SK-N-SH (cell line): ENCODE results near the gene PPP2R5D. TPM values are rescaled to one million over a fixed set of nuclear protein-coding genes. Genes with fewer than 3 reads are reported as not detected.

ENCODE experiments used
- CTCF ChIA-PET: fragments of 300-600, 350-600 bp; formaldehyde crosslinking; extraction: SDS; loops from one replicate; lab custom pipeline; 2021; lab: Yijun Ruan, JAX
- POLR2A ChIA-PET: fragments of 350-600 bp; sonication (Branson Sonifier 250); formaldehyde crosslinking; extraction: SDS; loops from one replicate; lab custom pipeline; 2020; ENCODE audit warnings: antibody characterized with exemption, inconsistent platforms; lab: Yijun Ruan, JAX
- DNase-seq: peaks from one replicate; pipeline ENCODE4 v3.0.0; 2012
- H2AFZ ChIP-seq: fragments of 200-600 bp; sonication (generic); 2 replicates; pipeline ENCODE4 v1.8.1; 2016; ENCODE audit warnings: antibody characterized with exemption, mild to moderate bottlenecking, low read depth
- H3F3A ChIP-seq: fragments of 200-600 bp; sonication (generic); replicated peaks from 2 replicates; pipeline ENCODE3; 2016; ENCODE audit warnings: antibody characterized with exemption, mild to moderate bottlenecking; ENCODE audit not compliant: insufficient read depth
- H3K27ac ChIP-seq, 2 experiments: fragments of 200-500 bp in 1 of 2; fragments of 200-600 bp in 1 of 2; sonication (Bioruptor generic) in 1 of 2; sonication (generic), shearing (Covaris generic) in 1 of 2; 2 replicates each; pipeline versions ENCODE4 v1.5.1 to v1.6.1; 2014 to 2016; ENCODE audit warnings: low read depth in 2 of 2, inconsistent platforms in 1 of 2, low read length in 1 of 2, mild to moderate bottlenecking in 1 of 2, mixed read lengths in 1 of 2
- H3K27me3 ChIP-seq: fragments of 200-600 bp; sonication (generic), shearing (Covaris generic); 2 replicates; pipeline ENCODE4 v1.6.1; 2016; ENCODE audit warnings: mixed run types; ENCODE audit not compliant: insufficient read depth
- H3K36me3 ChIP-seq, 2 experiments: fragments of 200-500 bp in 1 of 2; fragments of 200-600 bp in 1 of 2; sonication (Bioruptor generic) in 1 of 2; sonication (generic) in 1 of 2; replicated peaks in 1 of 2; 2 replicates each; pipeline versions ENCODE3 to v1.5.1; 2014 to 2016; ENCODE audit warnings: low read length in 1 of 2, mild to moderate bottlenecking in 1 of 2; ENCODE audit not compliant: insufficient read depth in 2 of 2, control insufficient read depth in 1 of 2
- H3K4me1 ChIP-seq, 2 experiments: fragments of 200-500 bp in 1 of 2; fragments of 200-600 bp in 1 of 2; sonication (Bioruptor generic) in 1 of 2; sonication (generic), shearing (Covaris generic) in 1 of 2; 2 replicates each; pipeline versions ENCODE4 v1.5.1 to v1.6.1; 2014 to 2016; ENCODE audit warnings: low read depth in 1 of 2, low read length in 1 of 2, mixed run types in 1 of 2; ENCODE audit not compliant: insufficient read depth in 2 of 2, control insufficient read depth in 1 of 2
- H3K4me2 ChIP-seq: fragments of 200-600 bp; sonication (generic), shearing (Covaris generic); 2 replicates; pipeline ENCODE4 v1.6.1; 2017; ENCODE audit warnings: mixed run types
- H3K4me3 ChIP-seq, 2 experiments: fragments of 200-500 bp in 1 of 2; fragments of 200-600 bp in 1 of 2; sonication (Bioruptor generic) in 1 of 2; sonication (generic), shearing (Covaris generic) in 1 of 2; 2 replicates each; pipeline versions ENCODE4 v1.5.1 to v1.8.1; 2014 to 2016; ENCODE audit warnings: low read depth in 2 of 2, inconsistent platforms in 1 of 2, low read length in 1 of 2, mild to moderate bottlenecking in 1 of 2, mixed read lengths in 1 of 2, moderate library complexity in 1 of 2
- H3K79me2 ChIP-seq: fragments of 200-600 bp; sonication (generic); 2 replicates; pipeline ENCODE4 v1.8.1; 2017; ENCODE audit warnings: mild to moderate bottlenecking; ENCODE audit not compliant: insufficient read depth
- H3K9ac ChIP-seq: fragments of 200-600 bp; sonication (generic); 2 replicates; pipeline ENCODE4 v1.6.1; 2017; ENCODE audit warnings: mixed run types
- H3K9me2 ChIP-seq: fragments of 200-600 bp; sonication (generic); 2 replicates; pipeline ENCODE4 v1.6.1; 2017; ENCODE audit warnings: mixed run types
- H3K9me3 ChIP-seq: fragments of 200-600 bp; sonication (generic); 2 replicates; pipeline ENCODE4 v1.6.1; 2017; ENCODE audit warnings: mixed run types, mild to moderate bottlenecking, moderate library complexity
- H4K20me1 ChIP-seq: fragments of 200-600 bp; sonication (generic); 2 replicates; pipeline ENCODE4 v1.6.1; 2017; ENCODE audit warnings: mild to moderate bottlenecking, mixed run types; ENCODE audit not compliant: insufficient read depth
- ELF1 ChIP-seq: IDR thresholded peaks from 2 replicates; pipeline ENCODE4 v1.4.0; 2012
- EZH2phosphoT487 ChIP-seq: fragments of 200-600 bp; sonication (generic); IDR thresholded peaks from 2 replicates; pipeline ENCODE4 v1.6.1; 2017; ENCODE audit warnings: low read depth, mixed run types, mild to moderate bottlenecking, antibody characterized with exemption, moderate library complexity, borderline replicate concordance
- FOXJ3 ChIP-seq: sonication (generic); formaldehyde crosslinking; IDR thresholded peaks from 2 replicates; pipeline ENCODE4 v1.5.1; 2020; ENCODE audit warnings: mild to moderate bottlenecking, missing genetic modification reagents
- FOXM1 ChIP-seq: IDR thresholded peaks from 2 replicates; pipeline ENCODE4 v1.4.0; 2012; ENCODE audit warnings: low read depth, mild to moderate bottlenecking
- MXI1 ChIP-seq: IDR thresholded peaks from 2 replicates; pipeline ENCODE4 v1.6.1; 2012; ENCODE audit warnings: mild to moderate bottlenecking, low read depth, low read length, improper control_type of control experiment
- NFIC ChIP-seq: IDR thresholded peaks from 2 replicates; pipeline ENCODE4 v1.4.0; 2012; ENCODE audit warnings: borderline replicate concordance
- NRF1 ChIP-seq: IDR thresholded peaks from 2 replicates; pipeline ENCODE4 v1.6.1; 2012; ENCODE audit warnings: low read depth, mild to moderate bottlenecking, low read length
- POLR2AphosphoS5 ChIP-seq: IDR thresholded peaks from 2 replicates; pipeline ENCODE4 v1.6.1; 2012; ENCODE audit warnings: low read depth, low read length
- RCOR1 ChIP-seq: fragments of 150-350 bp; IDR thresholded peaks from 2 replicates; pipeline ENCODE4 v1.6.1; 2017; ENCODE audit warnings: antibody characterized with exemption, low read length
- TAF1 ChIP-seq: IDR thresholded peaks from 2 replicates; pipeline ENCODE4 v1.6.1; 2012; ENCODE audit warnings: low read depth, mild to moderate bottlenecking, low read length, moderate library complexity, borderline replicate concordance
- TEAD4 ChIP-seq: IDR thresholded peaks from 2 replicates; pipeline ENCODE4 v1.4.0; 2012; ENCODE audit warnings: mild to moderate bottlenecking, borderline replicate concordance; ENCODE audit not compliant: insufficient read depth
- WGBS: methylation state at CpG from one replicate; pipeline ENCODE4 v1.1.6; 2017; ENCODE audit warnings: low lambda C conversion rate; 5-methylcytosine and 5-hydroxymethylcytosine counted together
- polyA plus RNA-seq, 3 experiments: library from polyadenylated mRNA; depleted of rRNA; stranded (reverse); fragments of >200 nt; gene quantifications; 2 replicates each; pipeline ENCODE4 v1.2.3, GENCODE V29; 2012
- TF ChIP-seq, protein P1 (sequence below): IDR thresholded peaks from 2 replicates; pipeline ENCODE4; 2012
- TF ChIP-seq, protein P2 (sequence below): IDR thresholded peaks from 2 replicates; pipeline ENCODE4 v1.4.0; 2012; ENCODE audit warnings: low read depth, borderline replicate concordance
- TF ChIP-seq, protein P3 (sequence below): IDR thresholded peaks from 2 replicates; pipeline ENCODE4 v1.4.0; 2012; ENCODE audit warnings: low read depth, borderline replicate concordance
- TF ChIP-seq, protein P4 (sequence below): IDR thresholded peaks from 2 replicates; pipeline ENCODE4 v1.6.1; 2012; ENCODE audit warnings: mild to moderate bottlenecking, low read depth, low read length, moderate library complexity

Gene PPP2R5D
- polyA plus RNA-seq, 1 of the 3 experiments (the other 2 are of a cell fraction): 37.6 TPM

DNA sequence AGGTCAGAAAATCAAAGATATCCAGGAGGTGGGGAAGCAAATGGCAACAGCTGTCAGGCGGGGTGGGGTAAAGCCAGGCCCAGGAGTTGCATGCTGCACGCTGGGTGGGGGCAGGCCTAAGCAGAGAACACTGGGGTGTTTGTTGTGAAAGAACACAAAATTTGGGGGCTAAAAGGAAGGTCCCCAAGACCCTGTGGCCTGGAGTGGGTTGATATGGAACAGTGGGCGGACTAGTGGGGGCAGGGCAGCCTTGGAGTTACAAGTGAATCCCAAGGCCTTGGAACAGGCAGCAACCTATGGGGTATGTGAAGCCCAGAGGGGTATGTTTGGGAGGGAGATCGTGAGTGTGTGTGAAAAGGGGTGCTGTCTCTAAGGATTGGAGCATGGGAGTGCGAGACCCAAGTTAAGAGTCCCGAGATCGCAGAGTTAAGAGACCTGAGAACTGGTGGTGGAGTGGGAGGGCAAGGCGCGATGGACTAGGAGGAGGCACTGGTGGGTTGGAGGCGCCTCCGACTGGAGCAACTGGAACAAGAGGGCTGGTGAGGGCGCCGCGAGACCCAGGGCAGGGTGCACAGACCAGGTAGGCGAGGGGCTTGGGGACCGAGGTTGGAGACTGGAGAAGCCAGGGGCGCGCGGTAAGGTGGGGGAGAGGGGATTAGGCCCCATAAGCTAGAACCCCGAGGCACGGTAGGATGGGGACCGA, 68.6 kb downstream of the PPP2R5D start:
- no peaks in the 10 kb centered on the region for H3K27me3 ChIP-seq
- no peak for DNase-seq
- H3K9me2 ChIP-seq: no peaks in the 10 kb centered on the region
- peak overlapping the region; percentile 78 to 95 for H3K4me3 ChIP-seq
- peaks cover 11% of the 10 kb centered on the region for H3F3A ChIP-seq
- POLR2A ChIA-PET: interaction anchor here (0.6 to 2.5 kb wide), 8 partner anchors 13 to 411 kb away, joined by 3 to 8 read pairs (median 4); partner anchors contain the start of genes PTK7 and RRP36
- peaks cover 11 to 26% of the 10 kb centered on the region in 2 experiments; a peak in 3 of 4 replicates for H3K4me1 ChIP-seq
- no peak overlapping the region for H2AFZ ChIP-seq
- H3K79me2 ChIP-seq: peaks cover 55% of the 10 kb centered on the region
- H3K36me3 ChIP-seq: peaks cover 11 to 41% of the 10 kb centered on the region in 2 experiments
- H3K4me2 ChIP-seq: peak overlapping the region; percentile 99
- peak overlapping the region; percentile 98 for H3K9ac ChIP-seq
- 32% methylated on average over 22 of the region's 22 CpGs for WGBS
- TF ChIP-seq EZH2phosphoT487 (no peak), RCOR1 (no peak), NFIC (no peak), FOXM1 (no peak), TAF1 (no peak), FOXJ3 (CRISPR knock-in tag) (no peak), POLR2AphosphoS5 (no peak), MXI1 (no peak), NRF1 (no peak), TEAD4 (no peak)
- TF ChIP-seq, protein P1, sequence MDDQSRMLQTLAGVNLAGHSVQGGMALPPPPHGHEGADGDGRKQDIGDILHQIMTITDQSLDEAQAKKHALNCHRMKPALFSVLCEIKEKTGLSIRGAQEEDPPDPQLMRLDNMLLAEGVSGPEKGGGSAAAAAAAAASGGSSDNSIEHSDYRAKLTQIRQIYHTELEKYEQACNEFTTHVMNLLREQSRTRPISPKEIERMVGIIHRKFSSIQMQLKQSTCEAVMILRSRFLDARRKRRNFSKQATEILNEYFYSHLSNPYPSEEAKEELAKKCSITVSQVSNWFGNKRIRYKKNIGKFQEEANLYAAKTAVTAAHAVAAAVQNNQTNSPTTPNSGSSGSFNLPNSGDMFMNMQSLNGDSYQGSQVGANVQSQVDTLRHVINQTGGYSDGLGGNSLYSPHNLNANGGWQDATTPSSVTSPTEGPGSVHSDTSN: no peak
- TF ChIP-seq, protein P2, sequence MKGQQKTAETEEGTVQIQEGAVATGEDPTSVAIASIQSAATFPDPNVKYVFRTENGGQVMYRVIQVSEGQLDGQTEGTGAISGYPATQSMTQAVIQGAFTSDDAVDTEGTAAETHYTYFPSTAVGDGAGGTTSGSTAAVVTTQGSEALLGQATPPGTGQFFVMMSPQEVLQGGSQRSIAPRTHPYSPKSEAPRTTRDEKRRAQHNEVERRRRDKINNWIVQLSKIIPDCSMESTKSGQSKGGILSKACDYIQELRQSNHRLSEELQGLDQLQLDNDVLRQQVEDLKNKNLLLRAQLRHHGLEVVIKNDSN: no peak
- peak overlapping the region; percentile 87 to 88 for H3K27ac ChIP-seq
- H3K9me3 ChIP-seq: no peaks in the 10 kb centered on the region
- no peaks in the 10 kb centered on the region for H4K20me1 ChIP-seq
- CTCF ChIA-PET: interaction anchor here (1.0 to 2.3 kb wide), 4 partner anchors 36 to 91 kb away, joined by 4 to 7 read pairs (median 5); no protein-coding TSS in a partner anchor

DNA sequence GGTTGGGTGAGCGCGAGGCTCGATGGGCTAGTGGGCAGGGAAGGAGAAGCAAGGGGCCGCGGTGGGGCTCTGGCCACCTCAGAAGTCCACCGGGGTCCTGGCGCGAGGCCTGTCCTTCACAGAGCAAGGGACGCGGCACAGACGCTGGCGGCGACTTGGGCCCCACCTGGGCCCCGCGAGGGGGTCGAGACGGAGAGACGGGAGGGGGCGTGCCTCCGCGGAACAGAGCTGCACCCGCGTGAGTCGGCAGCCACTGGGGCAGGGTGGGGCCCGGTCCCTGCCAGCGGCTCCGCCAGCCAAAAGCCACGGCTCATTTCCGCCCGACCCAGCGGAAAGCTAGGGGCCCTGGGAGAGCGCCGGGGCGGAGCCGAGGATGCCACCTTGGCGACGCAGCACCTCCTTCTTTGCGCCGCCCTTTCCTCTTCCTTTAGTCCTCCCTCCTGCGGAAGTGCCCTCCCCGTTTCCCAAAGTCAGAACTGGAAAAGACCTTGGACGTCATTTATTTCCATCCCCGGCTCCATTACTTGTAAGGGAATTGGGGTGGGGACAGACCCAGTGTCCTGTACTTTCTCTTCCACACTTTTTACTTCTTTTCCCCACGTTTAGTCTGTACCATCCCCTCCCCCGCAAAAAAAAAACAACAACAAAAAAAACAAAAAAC, 69.3 kb downstream of the PPP2R5D start, which contains the start of gene CUL7:
Gene CUL7, minus strand, starts transcription at position 307 of the 661 bp plus-strand sequence. CDS start 1,063 bp downstream, outside the sequence.
- ChIA-PET POLR2A (interaction anchor here (0.6 to 2.5 kb wide), 18 partner anchors 11 to 521 kb away, joined by 3 to 8 read pairs (median 4); partner anchors contain the start of genes CNPY3, KLHDC3, MEA1 and PPP2R5D), CTCF (interaction anchor here (0.9 to 1.7 kb wide), 6 partner anchors 9 to 90 kb away, joined by 3 to 8 read pairs (median 4); no protein-coding TSS in a partner anchor)
- Histone ChIP-seq H3K9ac (peak within 1 kb of the TSS; percentile 98), H2AFZ (0 out of 2 replicates have a peak within 1 kb of the TSS, but pooled peaks have one; percentile 1), H3K4me1 (peaks cover 11 to 32% of the 10 kb centered on the region in 2 experiments), H3K27me3 (no peaks in the 10 kb centered on the region), H3K27ac (peak within 1 kb of the TSS; percentile 87 to 88), H3F3A (peaks cover 11% of the 10 kb centered on the region), H4K20me1 (no peaks in the 10 kb centered on the region), H3K4me3 (peak within 1 kb of the TSS; percentile 78 to 95), H3K9me2 (no peaks in the 10 kb centered on the region), H3K4me2 (peak within 1 kb of the TSS; percentile 99), H3K79me2 (peaks cover 62% of the 10 kb centered on the region), H3K36me3 (peaks cover 11 to 37% of the 10 kb centered on the region in 2 experiments), H3K9me3 (no peaks in the 10 kb centered on the region)
- 2% methylated on average over 24 of the region's 45 CpGs for WGBS
- DNase-seq: peak; percentile 98
- TF ChIP-seq, protein P3, sequence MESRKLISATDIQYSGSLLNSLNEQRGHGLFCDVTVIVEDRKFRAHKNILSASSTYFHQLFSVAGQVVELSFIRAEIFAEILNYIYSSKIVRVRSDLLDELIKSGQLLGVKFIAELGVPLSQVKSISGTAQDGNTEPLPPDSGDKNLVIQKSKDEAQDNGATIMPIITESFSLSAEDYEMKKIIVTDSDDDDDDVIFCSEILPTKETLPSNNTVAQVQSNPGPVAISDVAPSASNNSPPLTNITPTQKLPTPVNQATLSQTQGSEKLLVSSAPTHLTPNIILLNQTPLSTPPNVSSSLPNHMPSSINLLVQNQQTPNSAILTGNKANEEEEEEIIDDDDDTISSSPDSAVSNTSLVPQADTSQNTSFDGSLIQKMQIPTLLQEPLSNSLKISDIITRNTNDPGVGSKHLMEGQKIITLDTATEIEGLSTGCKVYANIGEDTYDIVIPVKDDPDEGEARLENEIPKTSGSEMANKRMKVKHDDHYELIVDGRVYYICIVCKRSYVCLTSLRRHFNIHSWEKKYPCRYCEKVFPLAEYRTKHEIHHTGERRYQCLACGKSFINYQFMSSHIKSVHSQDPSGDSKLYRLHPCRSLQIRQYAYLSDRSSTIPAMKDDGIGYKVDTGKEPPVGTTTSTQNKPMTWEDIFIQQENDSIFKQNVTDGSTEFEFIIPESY: no peak
- peak; percentile 75 for TF ChIP-seq ELF1
- TF ChIP-seq MXI1: peak; percentile 83; the same call in 1 of the 2 replicates
- peak; percentile 36; the same call in 1 of the 2 replicates for TF ChIP-seq NFIC
- TF ChIP-seq, protein P2: peak; percentile 60; the same call in 1 of the 2 replicates
- TF ChIP-seq, protein P4, sequence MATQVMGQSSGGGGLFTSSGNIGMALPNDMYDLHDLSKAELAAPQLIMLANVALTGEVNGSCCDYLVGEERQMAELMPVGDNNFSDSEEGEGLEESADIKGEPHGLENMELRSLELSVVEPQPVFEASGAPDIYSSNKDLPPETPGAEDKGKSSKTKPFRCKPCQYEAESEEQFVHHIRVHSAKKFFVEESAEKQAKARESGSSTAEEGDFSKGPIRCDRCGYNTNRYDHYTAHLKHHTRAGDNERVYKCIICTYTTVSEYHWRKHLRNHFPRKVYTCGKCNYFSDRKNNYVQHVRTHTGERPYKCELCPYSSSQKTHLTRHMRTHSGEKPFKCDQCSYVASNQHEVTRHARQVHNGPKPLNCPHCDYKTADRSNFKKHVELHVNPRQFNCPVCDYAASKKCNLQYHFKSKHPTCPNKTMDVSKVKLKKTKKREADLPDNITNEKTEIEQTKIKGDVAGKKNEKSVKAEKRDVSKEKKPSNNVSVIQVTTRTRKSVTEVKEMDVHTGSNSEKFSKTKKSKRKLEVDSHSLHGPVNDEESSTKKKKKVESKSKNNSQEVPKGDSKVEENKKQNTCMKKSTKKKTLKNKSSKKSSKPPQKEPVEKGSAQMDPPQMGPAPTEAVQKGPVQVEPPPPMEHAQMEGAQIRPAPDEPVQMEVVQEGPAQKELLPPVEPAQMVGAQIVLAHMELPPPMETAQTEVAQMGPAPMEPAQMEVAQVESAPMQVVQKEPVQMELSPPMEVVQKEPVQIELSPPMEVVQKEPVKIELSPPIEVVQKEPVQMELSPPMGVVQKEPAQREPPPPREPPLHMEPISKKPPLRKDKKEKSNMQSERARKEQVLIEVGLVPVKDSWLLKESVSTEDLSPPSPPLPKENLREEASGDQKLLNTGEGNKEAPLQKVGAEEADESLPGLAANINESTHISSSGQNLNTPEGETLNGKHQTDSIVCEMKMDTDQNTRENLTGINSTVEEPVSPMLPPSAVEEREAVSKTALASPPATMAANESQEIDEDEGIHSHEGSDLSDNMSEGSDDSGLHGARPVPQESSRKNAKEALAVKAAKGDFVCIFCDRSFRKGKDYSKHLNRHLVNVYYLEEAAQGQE: 0 out of 2 replicates have a peak, but pooled peaks have one; percentile 26
